Immature natural killer cell (primary cell): ENCODE measurements around the gene SCML2. TPM values are rescaled to one million over a fixed set of nuclear protein-coding genes. Genes with fewer than 3 reads are reported as not detected.
"Not testable (repeated sequence)": the region's sequence is repeated elsewhere in the genome, so short reads cannot be mapped to it uniquely, and the experiment has no call there.

ENCODE experiments used
- DNase-seq, 3 donors: peaks; one replicate each; pipeline ENCODE4 v3.0.0; 2022; ENCODE audit warnings: mixed read lengths in 1 of 3
- H3K27ac Mint-ChIP-seq, 6 donors: one replicate each; pipeline ENCODE4 v1.8.0; 2020; ENCODE audit warnings: mixed read lengths in 6 of 6, mild to moderate bottlenecking in 5 of 6, inconsistent platforms in 4 of 6, moderate library complexity in 3 of 6
- H3K27me3 Mint-ChIP-seq, 3 donors: one replicate each; pipeline ENCODE4 v1.8.0; 2020 to 2021; ENCODE audit warnings: low read depth in 3 of 3, mild to moderate bottlenecking in 3 of 3, mixed read lengths in 3 of 3, moderate library complexity in 3 of 3, inconsistent platforms in 1 of 3
- H3K36me3 Mint-ChIP-seq, 3 donors: one replicate each; pipeline ENCODE4 v1.8.0; 2020; ENCODE audit warnings: mixed read lengths in 3 of 3, inconsistent platforms in 2 of 3, mild to moderate bottlenecking in 2 of 3
- H3K4me1 Mint-ChIP-seq, 2 donors: one replicate each; pipeline ENCODE4 v1.8.0; 2020; ENCODE audit warnings: inconsistent platforms in 2 of 2, mild to moderate bottlenecking in 2 of 2, mixed read lengths in 2 of 2, moderate library complexity in 1 of 2
- H3K4me3 Mint-ChIP-seq, 5 donors: one replicate each; pipeline ENCODE4 v1.8.0; 2020; ENCODE audit warnings: mild to moderate bottlenecking in 5 of 5, mixed read lengths in 5 of 5, inconsistent platforms in 3 of 5, moderate library complexity in 3 of 5
- H3K9me3 Mint-ChIP-seq, 6 donors: one replicate each; pipeline ENCODE4 v1.8.0; 2020; ENCODE audit warnings: mild to moderate bottlenecking in 6 of 6, mixed read lengths in 6 of 6, inconsistent platforms in 4 of 6, moderate library complexity in 3 of 6
- polyA plus RNA-seq, 3 donors: library from polyadenylated mRNA; unstranded; fragments of 300-500 nt; fragmentation: Illumina TruSeq; gene quantifications; one replicate each; pipeline ENCODE4 v1.2.3, GENCODE V29; 2021

The SCML2 gene
- polyA plus RNA-seq, 3 donors from 2014 or later, result 0.18 to 0.42 TPM; not detected in 1

GRCh38 chrX:18297251-18297650 is 57.2 kb downstream of the SCML2 start:
- Mint-ChIP-seq H3K36me3 (no peaks in the 10 kb centered on the region), H3K27me3 (peaks cover 2 to 6% (median 5%) of the 10 kb centered on the region in 3 donors), H3K4me1 (no peaks in the 10 kb centered on the region), H3K9me3 (peaks cover 0 to 11% (median 5%) of the 10 kb centered on the region in 6 donors), H3K27ac (no peak overlapping the region), H3K4me3 (no peak overlapping the region)
- no peak for DNase-seq

- Mint-ChIP-seq H3K27ac (no peak overlapping the region), H3K9me3 (peaks cover 0 to 13% (median 5%) of the 10 kb centered on the region in 6 donors), H3K27me3 (peaks cover 3 to 6% (median 5%) of the 10 kb centered on the region in 3 donors), H3K4me1 (no peaks in the 10 kb centered on the region), H3K36me3 (no peaks in the 10 kb centered on the region), H3K4me3 (no peak overlapping the region)
- no peak for DNase-seq
Observed at GRCh38 chrX:18294893-18295292, 59.6 kb downstream of the SCML2 start.

GRCh38 chrX:18291006-18291545 is 63.4 kb downstream of the SCML2 start:
- Mint-ChIP-seq H3K4me3 (no peak overlapping the region), H3K27me3 (peaks cover 2 to 9% (median 5%) of the 10 kb centered on the region in 3 donors), H3K36me3 (no peaks in the 10 kb centered on the region), H3K4me1 (no peaks in the 10 kb centered on the region), H3K27ac (no peak overlapping the region), H3K9me3 (peaks cover 0 to 7% (median 4%) of the 10 kb centered on the region in 6 donors)
- DNase-seq, result no peak

GRCh38 chrX:18290200-18290599 is 64.3 kb downstream of the SCML2 start:
- no peak for DNase-seq
- Mint-ChIP-seq H3K36me3 (no peaks in the 10 kb centered on the region), H3K27me3 (peaks cover 2 to 11% (median 5%) of the 10 kb centered on the region in 3 donors), H3K4me3 (no peak overlapping the region), H3K27ac (no peak overlapping the region), H3K4me1 (no peaks in the 10 kb centered on the region), H3K9me3 (peaks cover 0 to 2% (median 0%) of the 10 kb centered on the region in 6 donors)

GRCh38 chrX:18288716-18289115 is 65.8 kb downstream of the SCML2 start:
- Mint-ChIP-seq H3K4me1 (no peaks in the 10 kb centered on the region), H3K27ac (no peak overlapping the region), H3K9me3 (peaks cover 0 to 2% (median 0%) of the 10 kb centered on the region in 6 donors), H3K36me3 (no peaks in the 10 kb centered on the region), H3K27me3 (peaks cover 1 to 12% (median 3%) of the 10 kb centered on the region in 3 donors), H3K4me3 (no peak overlapping the region)
- DNase-seq, result no peak

- no peaks in the 10 kb centered on the region for H3K36me3 Mint-ChIP-seq
Observed at GRCh38 chrX:18286322-18286831, 68.1 kb downstream of the SCML2 start.

GRCh38 chrX:18278449-18278848 is 76.0 kb downstream of the SCML2 start:
- H3K4me3 Mint-ChIP-seq, result no peak overlapping the region

More at GRCh38 chrX:18286322-18286831, 68.1 kb downstream of the SCML2 start:
- Mint-ChIP-seq H3K4me1 (no peaks in the 10 kb centered on the region), H3K4me3 (no peak overlapping the region), H3K27ac (no peak overlapping the region), H3K27me3 (peaks cover 0 to 15% (median 4%) of the 10 kb centered on the region in 3 donors), H3K9me3 (peaks cover 0 to 6% (median 0%) of the 10 kb centered on the region in 6 donors)
- DNase-seq, result no peak

GRCh38 chrX:18272222-18272621 is 82.3 kb downstream of the SCML2 start:
- Mint-ChIP-seq H3K9me3 (peaks cover 0 to 2% (median 0%) of the 10 kb centered on the region in 6 donors), H3K27ac (no peak overlapping the region), H3K27me3 (peaks cover 0 to 7% (median 2%) of the 10 kb centered on the region in 3 donors), H3K36me3 (peaks cover 0 to 7% (median 0%) of the 10 kb centered on the region in 3 donors), H3K4me1 (no peaks in the 10 kb centered on the region), H3K4me3 (no peak overlapping the region)
- DNase-seq, result no peak

More at GRCh38 chrX:18278449-18278848, 76.0 kb downstream of the SCML2 start:
- Mint-ChIP-seq H3K4me1 (no peaks in the 10 kb centered on the region), H3K27me3 (peaks cover 0 to 9% (median 0%) of the 10 kb centered on the region in 3 donors), H3K27ac (no peak overlapping the region), H3K9me3 (peaks cover 0 to 6% (median 0%) of the 10 kb centered on the region in 6 donors), H3K36me3 (peaks cover 0 to 7% (median 0%) of the 10 kb centered on the region in 3 donors)
- no peak for DNase-seq

GRCh38 chrX:18271725-18272124 is 82.8 kb downstream of the SCML2 start:
- peaks cover 0 to 11% (median 2%) of the 10 kb centered on the region in 3 donors for H3K27me3 Mint-ChIP-seq
- H3K36me3 Mint-ChIP-seq, result peaks cover 0 to 7% (median 0%) of the 10 kb centered on the region in 3 donors
- H3K4me1 Mint-ChIP-seq, result no peaks in the 10 kb centered on the region
- H3K27ac Mint-ChIP-seq, result no peak overlapping the region
- peaks cover 0 to 2% (median 0%) of the 10 kb centered on the region in 6 donors for H3K9me3 Mint-ChIP-seq
- DNase-seq, result no peak
- H3K4me3 Mint-ChIP-seq, result no peak overlapping the region

GRCh38 chrX:18271309-18271708 is 83.2 kb downstream of the SCML2 start:
- Mint-ChIP-seq H3K4me1 (no peaks in the 10 kb centered on the region), H3K9me3 (peaks cover 0 to 2% (median 0%) of the 10 kb centered on the region in 6 donors), H3K36me3 (peaks cover 0 to 7% (median 0%) of the 10 kb centered on the region in 3 donors), H3K27ac (no peak overlapping the region), H3K27me3 (peaks cover 0 to 11% (median 2%) of the 10 kb centered on the region in 3 donors), H3K4me3 (no peak overlapping the region)
- DNase-seq, result no peak

GRCh38 chrX:18255059-18255458 is 99.4 kb downstream of the SCML2 start:
- no peak overlapping the region for H3K27ac Mint-ChIP-seq

GRCh38 chrX:18252644-18253359 is 101.7 kb downstream of the SCML2 start:
- Mint-ChIP-seq H3K4me3 (no peak overlapping the region), H3K4me1 (peaks cover 12 to 18% of the 10 kb centered on the region in 2 donors), H3K9me3 (no peaks in the 10 kb centered on the region), H3K36me3 (no peaks in the 10 kb centered on the region), H3K27me3 (peaks cover 0 to 15% (median 3%) of the 10 kb centered on the region in 3 donors), H3K27ac (no peak overlapping the region)
- DNase-seq, result no peak

More at GRCh38 chrX:18255059-18255458, 99.4 kb downstream of the SCML2 start:
- peaks cover 0 to 6% (median 3%) of the 10 kb centered on the region in 3 donors for H3K27me3 Mint-ChIP-seq
- no peak overlapping the region for H3K4me3 Mint-ChIP-seq
- no peaks in the 10 kb centered on the region for H3K36me3 Mint-ChIP-seq
- H3K9me3 Mint-ChIP-seq, result no peaks in the 10 kb centered on the region
- H3K4me1 Mint-ChIP-seq, result no peaks in the 10 kb centered on the region
- no peak for DNase-seq

GRCh38 chrX:18229646-18230045 is 124.8 kb downstream of the SCML2 start:
- not testable (repeated sequence) for H3K27ac Mint-ChIP-seq, DNase-seq, H3K36me3 Mint-ChIP-seq, H3K9me3 Mint-ChIP-seq, H3K27me3 Mint-ChIP-seq, H3K4me3 Mint-ChIP-seq, H3K4me1 Mint-ChIP-seq

GRCh38 chrX:18228069-18228468 is 126.4 kb downstream of the SCML2 start:
- Mint-ChIP-seq H3K27me3 (peaks cover 0 to 4% (median 4%) of the 10 kb centered on the region in 3 donors), H3K9me3 (no peaks in the 10 kb centered on the region)

More at GRCh38 chrX:18228069-18228468, 126.4 kb downstream of the SCML2 start:
- Mint-ChIP-seq H3K36me3 (no peaks in the 10 kb centered on the region), H3K4me3 (no peak overlapping the region), H3K27ac (no peak overlapping the region), H3K4me1 (no peaks in the 10 kb centered on the region)
- no peak for DNase-seq
